Measurements from ENCODE around the gene RAPGEF2.

DNA sequence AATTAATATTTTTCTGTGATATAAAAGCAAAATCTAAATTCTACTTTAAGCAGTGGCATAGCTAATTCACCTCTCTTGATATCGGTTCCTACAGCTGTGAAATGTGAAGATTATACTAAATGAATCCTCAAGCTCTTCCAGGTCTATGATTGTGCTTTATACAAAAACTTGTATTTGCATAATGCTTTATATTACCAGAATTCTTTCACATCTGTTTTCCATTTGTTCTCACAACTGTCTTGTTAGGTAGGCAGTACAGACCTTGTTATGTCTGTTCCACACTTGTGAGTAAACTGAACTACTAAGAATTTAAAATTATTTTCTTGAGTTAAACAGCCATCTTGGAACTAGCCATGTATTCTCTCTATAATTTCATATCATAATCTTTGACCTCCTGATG lies 184.9 kb downstream of the RAPGEF2 start:
- TF ChIP-seq, protein P1, sequence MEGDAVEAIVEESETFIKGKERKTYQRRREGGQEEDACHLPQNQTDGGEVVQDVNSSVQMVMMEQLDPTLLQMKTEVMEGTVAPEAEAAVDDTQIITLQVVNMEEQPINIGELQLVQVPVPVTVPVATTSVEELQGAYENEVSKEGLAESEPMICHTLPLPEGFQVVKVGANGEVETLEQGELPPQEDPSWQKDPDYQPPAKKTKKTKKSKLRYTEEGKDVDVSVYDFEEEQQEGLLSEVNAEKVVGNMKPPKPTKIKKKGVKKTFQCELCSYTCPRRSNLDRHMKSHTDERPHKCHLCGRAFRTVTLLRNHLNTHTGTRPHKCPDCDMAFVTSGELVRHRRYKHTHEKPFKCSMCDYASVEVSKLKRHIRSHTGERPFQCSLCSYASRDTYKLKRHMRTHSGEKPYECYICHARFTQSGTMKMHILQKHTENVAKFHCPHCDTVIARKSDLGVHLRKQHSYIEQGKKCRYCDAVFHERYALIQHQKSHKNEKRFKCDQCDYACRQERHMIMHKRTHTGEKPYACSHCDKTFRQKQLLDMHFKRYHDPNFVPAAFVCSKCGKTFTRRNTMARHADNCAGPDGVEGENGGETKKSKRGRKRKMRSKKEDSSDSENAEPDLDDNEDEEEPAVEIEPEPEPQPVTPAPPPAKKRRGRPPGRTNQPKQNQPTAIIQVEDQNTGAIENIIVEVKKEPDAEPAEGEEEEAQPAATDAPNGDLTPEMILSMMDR (IDR thresholded peaks at IDR 0.05 in 2 of 3, conservative IDR thresholded peaks at IDR 0.05 in 1 of 3; ENCODE audit: insufficient read depth in 2 of 3, low read depth in 1 of 3, low read length in 3 of 3) = no peak
- TF ChIP-seq TBP (optimal IDR thresholded peaks at IDR 0.05; ENCODE audit: low read depth, low read length) = no peak
- no peak for TF ChIP-seq YBX1 (IDR thresholded peaks at IDR 0.05)
- no peak for TF ChIP-seq NKRF (IDR thresholded peaks at IDR 0.05; ENCODE audit: borderline replicate concordance)
- TF ChIP-seq PATZ1 (CRISPR knock-in tag; IDR thresholded peaks at IDR 0.05; ENCODE audit: borderline replicate concordance) = no peak
- no peak for TF ChIP-seq CREB1 (IDR thresholded peaks at IDR 0.05)
- no peak for TF ChIP-seq CREB1 (CRISPR knock-in tag; IDR thresholded peaks at IDR 0.05)
- no peak for TF ChIP-seq ZBTB33 (CRISPR knock-in tag; IDR thresholded peaks at IDR 0.05)
- no peak for TF ChIP-seq TBL1XR1 (IDR thresholded peaks at IDR 0.05; ENCODE audit: low read length in 2 of 2)
- no peak for TF ChIP-seq SAFB2 (IDR thresholded peaks at IDR 0.05; ENCODE audit: borderline replicate concordance, low read depth, low read length, severe bottlenecking)
- TF ChIP-seq SRSF3 (IDR thresholded peaks at IDR 0.05; ENCODE audit: insufficient read depth, low read length) = no peak
- no peak for TF ChIP-seq SETDB1 (IDR thresholded peaks at IDR 0.05; ENCODE audit: low read length)
- no peak for TF ChIP-seq ERF (CRISPR knock-in tag; IDR thresholded peaks at IDR 0.05)
